ENCODE data around the gene KRTAP12-4.
"Not testable (repeated sequence)": the region's sequence is repeated elsewhere in the genome, so short reads cannot be mapped to it uniquely, and the experiment has no call there.

The KRTAP12-4 gene

GRCh38 chr21:44686843-44687561, 32.5 kb upstream of the KRTAP12-4 start:
- DNase-seq: no peak

- no peak for DNase-seq
Measured at GRCh38 chr21:44686000-44686781, 31.7 kb upstream of the KRTAP12-4 start.

DNA sequence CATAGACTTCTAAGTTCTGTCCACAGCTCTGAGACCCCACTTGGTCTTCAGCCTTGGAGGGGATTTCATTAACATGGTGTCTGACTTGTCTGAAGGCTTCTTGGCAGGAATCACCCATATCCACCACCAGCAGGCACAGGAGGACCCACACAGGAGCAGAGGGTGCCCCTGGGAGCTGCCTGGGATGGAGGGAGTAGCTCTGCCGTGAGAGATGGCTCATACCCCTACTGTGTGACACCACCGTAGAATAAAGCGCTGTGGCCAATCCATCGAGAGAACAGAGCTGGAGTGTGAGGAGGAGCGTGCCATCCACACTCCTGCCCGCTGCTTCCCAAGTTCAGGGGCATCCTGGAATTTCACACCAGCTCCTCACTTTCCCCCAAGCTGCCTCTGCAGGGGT, 30.6 kb upstream of the KRTAP12-4 start:
- not testable (repeated sequence) for DNase-seq

- no peak for DNase-seq
Measured at GRCh38 chr21:44684483-44684882, 30.0 kb upstream of the KRTAP12-4 start.

GRCh38 chr21:44684077-44684476, 29.6 kb upstream of the KRTAP12-4 start:
- DNase-seq: no peak

GRCh38 chr21:44682580-44683151, 28.2 kb upstream of the KRTAP12-4 start:
- no peak for DNase-seq

DNA sequence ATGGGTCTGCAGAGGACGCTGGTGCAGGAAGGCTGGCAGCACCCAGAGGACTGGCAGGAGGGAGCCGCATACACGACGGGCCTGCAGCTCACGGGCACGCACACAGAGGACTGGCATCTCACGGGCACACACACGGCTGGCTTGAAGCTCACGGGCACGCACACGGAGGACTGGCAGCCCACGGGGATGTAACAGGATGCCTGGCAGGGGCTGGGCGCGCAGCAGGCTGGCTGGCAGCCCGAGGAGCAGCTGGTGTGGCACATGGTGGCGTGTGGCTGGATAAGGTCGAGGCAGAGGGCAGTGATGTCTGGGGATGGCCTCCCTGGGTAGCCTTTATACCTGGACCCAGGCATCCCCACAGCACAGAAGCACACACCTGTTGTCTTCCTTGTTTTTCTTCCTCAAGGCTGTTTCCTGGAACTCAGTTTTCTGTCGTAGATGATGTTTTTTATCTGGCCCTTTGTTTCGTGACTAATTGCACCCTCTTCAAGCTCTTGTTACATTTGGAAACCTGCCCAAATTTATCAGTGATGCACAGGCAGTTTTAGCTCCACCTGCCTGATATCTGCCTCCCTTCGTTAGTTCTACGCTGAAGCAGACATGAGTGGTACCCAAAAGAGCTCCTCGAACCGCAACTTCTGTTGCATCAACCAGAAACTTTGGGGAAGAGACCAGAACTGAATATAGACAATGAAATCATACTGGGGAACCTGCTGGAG, 27.6 kb upstream of the KRTAP12-4 start, which contains the start of gene KRTAP12-1:
KRTAP12-1 (minus strand) TSS at position 303 of the 719 bp plus-strand sequence; CDS start at position 263, 40 bp downstream.
- peak; percentile 85 for DNase-seq

GRCh38 chr21:44681152-44681551, 26.7 kb upstream of the KRTAP12-4 start:
- DNase-seq: no peak

- DNase-seq: no peak
Measured at GRCh38 chr21:44677881-44678280, 23.4 kb upstream of the KRTAP12-4 start.

DNA sequence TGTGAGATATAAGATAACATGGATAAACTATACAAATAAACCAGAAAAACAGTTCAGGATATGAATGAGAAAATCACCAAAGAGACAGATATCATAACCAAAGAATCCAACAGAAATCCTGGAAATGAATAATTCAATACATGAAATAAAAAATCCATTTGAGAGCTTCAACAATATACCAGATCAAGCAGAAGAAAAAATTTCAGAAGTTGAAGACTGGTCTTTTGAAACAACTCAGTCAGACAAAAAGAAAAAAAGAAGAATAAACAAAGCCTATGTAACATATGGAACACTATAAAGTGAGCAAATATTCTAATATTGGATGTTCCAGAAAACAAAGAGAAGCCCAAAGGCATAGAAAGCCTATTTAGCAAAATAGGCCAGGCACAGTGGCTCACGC, 17.5 kb upstream of the KRTAP12-4 start:
- DNase-seq: no peak

- no peak for DNase-seq
Measured at GRCh38 chr21:44670642-44671432, 16.4 kb upstream of the KRTAP12-4 start.

- DNase-seq: no peak
Measured at GRCh38 chr21:44667612-44668011, 13.2 kb upstream of the KRTAP12-4 start.

DNA sequence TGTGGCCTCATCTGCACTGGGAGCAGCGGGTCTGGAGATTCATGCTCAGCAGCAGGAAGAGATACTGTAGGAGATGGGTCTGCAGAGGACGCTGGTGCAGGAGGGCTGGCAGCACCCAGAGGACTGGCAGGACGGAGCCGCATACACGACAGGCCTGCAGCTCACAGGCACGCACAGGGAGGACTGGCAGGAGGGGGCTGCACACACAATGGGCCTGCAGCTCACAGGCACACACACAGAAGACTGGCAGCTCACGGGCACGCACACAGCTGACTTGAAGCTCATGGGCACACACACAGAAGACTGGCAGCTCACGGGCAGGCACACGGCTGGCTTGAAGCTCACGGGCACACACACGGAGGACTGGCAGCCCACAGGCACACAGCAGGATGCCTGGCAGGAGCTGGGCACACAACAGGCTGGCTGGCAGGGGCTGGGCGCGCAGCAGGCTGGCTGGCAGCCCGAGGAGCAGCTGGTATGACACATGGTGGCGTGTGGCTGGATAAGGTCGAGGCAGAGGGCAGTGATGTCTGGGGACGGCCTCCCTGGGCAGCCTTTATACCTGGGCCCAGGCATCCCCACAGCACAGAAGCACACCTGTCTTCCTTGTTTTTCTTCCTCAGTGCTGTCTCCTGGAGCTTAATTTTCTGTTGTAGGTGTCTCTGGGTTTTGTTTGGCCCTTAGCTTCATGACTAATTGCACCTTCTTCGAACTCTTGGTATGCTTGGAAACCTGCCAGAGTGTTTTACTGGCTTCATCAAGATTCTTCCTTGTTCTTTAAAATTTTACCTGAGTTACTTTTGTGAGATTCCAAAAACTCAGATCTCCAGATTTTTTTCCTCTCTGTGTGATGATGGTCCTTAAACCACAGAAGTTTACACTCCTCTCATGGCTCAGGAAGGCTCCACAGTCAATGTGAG, 12.2 kb upstream of the KRTAP12-4 start, which contains the start of gene KRTAP12-2:
KRTAP12-2 (minus strand) TSS at position 527 of the 920 bp plus-strand sequence; CDS start at position 486, 41 bp downstream.
- no peak for DNase-seq

GRCh38 chr21:44664691-44665090, 10.2 kb upstream of the KRTAP12-4 start:
- DNase-seq: no peak

- not testable (repeated sequence) for DNase-seq
Measured at GRCh38 chr21:44661567-44661966, 7.1 kb upstream of the KRTAP12-4 start.

DNA sequence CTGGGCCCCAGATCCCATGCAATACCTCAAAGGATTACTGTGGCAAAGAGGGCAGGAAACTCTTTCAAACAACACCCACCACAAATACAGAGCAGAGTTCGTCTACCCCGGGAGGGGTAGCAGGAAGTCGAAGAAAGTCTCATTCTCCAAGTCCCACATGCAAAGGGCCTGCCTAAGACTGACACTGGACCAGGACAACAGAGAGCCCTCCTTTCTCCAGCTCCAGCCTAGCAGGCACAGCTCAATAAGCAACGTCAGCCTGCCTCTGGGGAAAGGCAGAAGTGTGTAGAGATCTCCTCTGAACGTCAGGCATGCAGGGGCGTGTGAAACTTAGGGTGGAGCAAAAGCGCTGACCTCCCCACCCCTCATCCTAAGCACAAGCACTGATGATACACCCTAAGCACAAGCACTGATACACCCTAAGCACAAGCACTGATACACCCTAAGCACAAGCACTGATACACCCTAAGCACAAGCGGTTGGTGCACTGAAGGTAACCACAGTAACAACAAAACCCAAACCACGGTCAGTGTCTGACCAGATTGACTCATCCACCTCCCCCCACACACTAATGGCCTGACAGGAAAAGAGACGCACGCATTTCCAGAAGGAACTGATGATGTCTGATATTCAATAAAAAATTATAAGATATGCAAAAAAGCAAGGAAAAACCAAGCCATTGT, 4.6 kb upstream of the KRTAP12-4 start:
- DNase-seq: no peak

DNA sequence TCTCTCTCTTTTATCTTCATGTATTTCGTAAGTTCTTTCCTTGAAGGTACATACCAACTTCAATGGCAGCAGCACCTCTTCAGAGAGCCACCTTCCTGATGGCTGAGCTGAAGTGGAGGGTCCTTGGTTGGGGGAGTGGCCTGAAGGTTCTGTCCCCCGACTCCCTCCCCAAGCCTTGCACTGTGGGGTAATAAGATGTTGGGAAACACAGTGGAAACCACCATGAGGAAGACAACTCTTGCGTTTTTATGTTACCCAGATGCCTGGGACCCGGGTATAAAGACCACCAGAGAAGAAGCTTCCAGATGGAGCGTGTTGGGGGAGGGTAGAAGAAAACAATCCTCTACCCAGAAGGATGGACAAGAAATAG, 4.1 kb upstream of the KRTAP12-4 start:
- no peak for DNase-seq

GRCh38 chr21:44657635-44658540, 3.4 kb upstream of the KRTAP12-4 start, which contains the start of gene KRTAP12-3:
TSS of gene KRTAP12-3 (plus strand) at chr21:44657932. CDS start at chr21:44657980, 48 bp downstream.
- DNase-seq: no peak

DNA sequence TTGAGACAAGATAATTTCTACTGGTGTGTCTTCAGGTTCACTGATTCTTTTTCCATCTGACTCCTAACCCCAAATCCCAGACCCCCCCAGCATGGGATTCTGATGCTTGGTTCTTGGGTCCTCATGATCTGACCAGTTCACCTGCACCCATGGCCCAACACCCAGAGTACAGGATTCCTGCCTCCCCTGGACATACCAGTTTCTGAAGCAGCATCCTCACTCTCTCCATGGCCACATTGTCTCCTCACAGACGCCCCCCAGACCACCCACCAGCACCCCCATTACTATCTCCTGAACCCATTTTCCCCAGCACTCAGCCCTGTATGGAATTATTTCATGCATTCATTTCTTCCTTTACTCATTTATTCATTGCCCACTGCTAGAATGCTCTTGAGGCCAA, 2.4 kb upstream of the KRTAP12-4 start:
- no peak for DNase-seq

Data from DMS153 (cell line).